GM19438 (cell line): ENCODE results near the gene BID.
A peak's percentile ranks its signal among the peaks of the same experiment; 100 is the strongest.

Experiments
- ATAC-seq: cut with Tn5 transposase; IDR thresholded peaks from one replicate; pipeline ENCODE4 v1.9.1; 2021; ENCODE audit warnings: low read depth; ENCODE audit not compliant: unreplicated experiment

The BID gene

DNA sequence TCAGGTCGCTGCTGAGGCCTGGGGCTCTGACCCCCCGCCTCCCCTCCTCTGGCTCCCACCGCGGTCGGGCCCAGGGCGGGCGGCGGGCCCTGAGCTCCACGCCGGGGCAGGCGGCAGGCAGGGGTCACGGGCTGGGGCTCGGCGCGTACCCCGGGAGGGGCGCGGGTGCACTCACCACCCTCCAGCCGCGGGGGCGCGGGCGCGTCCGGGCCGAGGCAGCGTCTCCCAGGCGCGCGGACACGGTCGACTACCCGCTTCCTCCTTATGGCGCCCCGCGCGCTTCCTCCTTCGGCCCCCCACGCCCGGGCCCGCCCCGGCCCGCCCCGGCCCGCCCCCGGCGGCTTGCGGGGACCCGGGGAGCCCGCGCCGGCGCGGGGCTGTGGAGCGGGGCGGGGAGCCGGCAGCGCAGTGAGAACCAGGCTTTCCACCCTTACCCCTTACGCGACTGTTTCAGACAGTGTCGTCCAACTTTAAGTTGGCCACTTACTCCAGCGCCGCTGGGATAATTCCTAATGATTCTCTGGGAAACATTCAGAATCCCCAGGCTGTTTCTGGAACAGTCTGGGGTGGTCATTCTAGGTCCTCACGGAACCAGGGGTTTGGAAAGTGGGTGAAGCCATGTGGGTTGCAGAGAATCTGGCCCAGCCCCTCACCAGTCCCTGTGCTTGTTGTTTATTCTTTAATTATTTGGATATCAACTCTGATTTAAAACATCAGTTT is at the start of gene BID:
Gene BID, minus strand, starts transcription at position 264 of the 720 bp plus-strand sequence. CDS start 24,353 bp downstream, outside the sequence.
- peak; percentile 27 for ATAC-seq

DNA sequence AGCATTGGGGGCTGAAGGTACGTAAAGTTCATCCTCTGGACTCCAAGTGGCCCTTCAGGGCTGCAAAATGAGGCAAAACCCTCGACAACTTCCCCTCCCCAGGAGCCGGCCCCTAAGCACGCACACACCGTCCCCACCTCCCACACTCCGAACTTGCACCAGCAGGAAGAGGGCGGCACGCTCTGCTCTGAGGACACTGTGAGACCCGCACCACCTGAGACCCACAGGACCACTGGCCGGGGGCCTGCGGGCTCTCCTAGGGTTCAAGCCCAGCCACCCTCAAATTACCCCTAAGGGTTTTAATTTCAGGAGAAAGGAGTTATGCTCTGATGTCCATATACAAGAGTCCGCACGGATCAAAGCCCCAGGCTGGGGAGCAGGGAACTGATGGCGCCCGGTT is 49.7 kb upstream of the BID start:
- no peak for ATAC-seq

- no peak for ATAC-seq
Observed at GRCh38 chr22:17823226-17823625, 49.0 kb upstream of the BID start.

DNA sequence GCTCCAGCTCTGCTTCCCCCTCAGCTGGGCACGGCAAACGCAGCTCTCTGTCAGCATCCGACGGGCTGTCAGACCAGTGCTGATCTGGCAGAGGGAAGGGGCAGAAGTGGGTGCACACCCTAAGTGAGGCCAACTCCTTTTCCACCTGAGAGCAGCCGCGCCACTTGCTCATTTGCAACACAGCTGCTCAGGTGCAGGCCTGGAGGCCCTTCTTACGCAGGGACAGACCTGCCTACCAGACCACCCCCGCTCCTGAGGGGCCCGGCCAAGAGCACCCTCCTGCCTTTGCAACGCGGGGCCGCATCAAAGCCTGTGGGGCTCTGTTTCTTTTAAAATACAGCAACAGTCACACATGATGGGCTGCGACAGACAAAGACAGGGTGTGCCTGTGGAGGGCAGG is 47.8 kb upstream of the BID start:
- no peak for ATAC-seq

DNA sequence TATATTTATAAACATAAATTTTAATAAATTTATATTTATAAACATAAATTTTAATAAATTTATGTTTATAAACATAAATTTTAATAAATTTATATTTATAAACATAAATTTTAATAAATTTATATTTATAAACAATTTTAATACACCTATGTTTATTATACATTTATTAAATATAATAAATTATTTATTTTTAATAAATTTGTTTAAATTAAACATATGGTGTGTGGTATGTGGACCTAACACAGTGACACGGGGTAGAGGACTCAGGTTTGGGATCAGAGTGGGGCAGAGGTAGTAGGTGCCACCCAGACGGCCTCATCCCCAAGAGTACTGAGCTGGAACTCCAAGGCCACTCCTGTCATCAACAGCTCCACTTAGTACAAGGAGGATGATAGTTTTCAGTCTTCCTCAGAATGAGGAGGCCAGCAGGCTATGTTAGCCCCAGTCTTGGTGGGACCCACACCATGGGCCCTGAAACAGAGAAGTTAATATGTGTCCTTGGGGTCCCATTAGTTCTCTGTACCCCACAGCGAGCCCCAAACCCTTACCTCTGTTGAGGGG is 46.7 kb upstream of the BID start:
- ATAC-seq = no peak

DNA sequence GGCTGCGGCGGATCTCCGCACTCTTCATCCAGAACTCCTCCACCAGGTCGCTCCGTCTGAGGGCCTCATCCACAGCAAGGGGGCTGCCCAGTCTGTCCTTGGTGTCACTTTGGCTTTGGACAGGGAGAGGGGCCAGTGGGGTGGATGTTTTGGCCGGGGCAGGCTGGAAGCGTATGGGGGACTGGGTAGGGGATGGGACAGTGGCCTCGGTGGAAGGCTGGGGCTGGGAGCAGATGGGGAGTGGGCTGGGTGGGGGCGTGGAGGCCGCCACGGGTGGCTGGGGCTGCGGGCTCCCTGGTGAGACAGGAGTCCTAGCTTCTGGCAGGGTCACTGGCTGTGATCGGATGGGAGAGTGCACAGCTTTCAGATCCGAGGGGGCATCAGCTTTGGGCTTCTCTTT is 44.4 kb upstream of the BID start:
- ATAC-seq = no peak

DNA sequence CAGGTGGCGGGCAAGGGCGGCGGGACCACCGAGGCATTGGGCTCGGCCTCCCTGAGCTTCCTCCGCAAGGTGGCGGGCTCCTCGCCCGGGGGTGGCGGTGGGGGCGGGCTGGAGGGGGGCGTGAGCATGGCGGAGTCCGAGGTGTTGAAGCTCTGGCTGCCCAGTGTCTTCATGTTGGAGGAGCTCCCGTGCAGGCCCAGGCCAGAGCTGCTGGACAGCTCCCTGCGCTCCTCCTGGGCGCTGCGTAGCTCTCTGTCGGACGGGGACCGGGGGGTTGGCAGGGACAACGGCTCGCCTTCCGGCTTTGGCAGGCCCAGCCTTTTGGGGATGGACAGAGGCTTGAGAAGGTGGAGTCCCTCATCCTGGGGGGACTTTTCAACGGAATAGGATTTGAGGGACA is 43.9 kb upstream of the BID start:
- no peak for ATAC-seq

- no peak for ATAC-seq
Observed at GRCh38 chr22:17817511-17818065, 43.3 kb upstream of the BID start.

GRCh38 chr22:17817079-17817478 is 42.8 kb upstream of the BID start:
- no peak for ATAC-seq

- no peak for ATAC-seq
Observed at GRCh38 chr22:17816649-17817048, 42.4 kb upstream of the BID start.

GRCh38 chr22:17815703-17816254 is 41.5 kb upstream of the BID start:
- ATAC-seq = no peak

GRCh38 chr22:17814830-17815229 is 40.6 kb upstream of the BID start:
- no peak for ATAC-seq

DNA sequence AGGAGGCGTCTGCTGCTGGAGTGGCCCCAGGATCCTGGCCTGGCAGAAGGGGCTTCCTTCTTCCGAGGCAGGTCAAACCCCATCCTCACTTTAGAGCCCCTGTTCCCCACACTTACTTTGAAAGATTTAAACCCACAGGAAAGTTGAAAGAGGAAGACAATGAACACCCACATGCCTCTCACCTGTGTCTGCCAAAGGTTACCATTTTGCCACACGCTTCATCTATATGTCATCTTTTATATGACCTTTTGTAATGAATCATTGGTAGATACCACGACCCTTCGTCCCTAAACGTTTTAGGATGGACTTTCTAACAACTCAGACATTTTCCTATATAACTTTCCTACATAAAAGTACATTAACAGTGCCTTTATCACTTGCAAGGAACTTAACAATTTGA is 39.8 kb upstream of the BID start:
- ATAC-seq = no peak

- ATAC-seq = no peak
Observed at GRCh38 chr22:17811119-17811518, 36.9 kb upstream of the BID start.

DNA sequence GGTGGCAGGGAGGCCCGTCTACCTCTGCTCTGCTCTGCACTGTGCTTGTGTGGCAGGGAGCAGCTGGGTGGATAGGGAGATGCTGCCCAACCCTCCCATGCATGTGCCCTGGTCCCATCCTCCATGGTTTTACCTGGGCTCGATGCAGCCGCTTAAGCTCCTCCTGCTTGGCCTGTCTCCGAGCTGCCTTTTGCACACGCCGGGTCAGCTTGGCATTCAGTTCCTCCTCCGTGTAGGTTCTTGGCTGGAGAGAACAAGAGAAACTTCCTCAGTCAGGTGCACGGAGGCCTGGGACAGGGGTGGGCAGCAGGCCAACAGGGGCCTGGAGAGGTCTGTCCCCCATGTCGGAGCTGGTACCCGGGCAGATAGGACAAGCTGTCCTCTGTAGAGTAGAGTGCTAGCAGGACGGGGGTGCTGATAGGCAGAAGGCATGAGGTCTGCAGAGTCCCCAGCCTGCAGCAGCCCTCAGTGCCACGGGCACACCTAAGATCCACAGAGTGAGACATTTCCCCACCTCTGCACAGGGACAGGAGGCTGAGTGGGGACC is 36.4 kb upstream of the BID start:
- no peak for ATAC-seq

- ATAC-seq = no peak
Observed at GRCh38 chr22:17808693-17809403, 34.6 kb upstream of the BID start.

DNA sequence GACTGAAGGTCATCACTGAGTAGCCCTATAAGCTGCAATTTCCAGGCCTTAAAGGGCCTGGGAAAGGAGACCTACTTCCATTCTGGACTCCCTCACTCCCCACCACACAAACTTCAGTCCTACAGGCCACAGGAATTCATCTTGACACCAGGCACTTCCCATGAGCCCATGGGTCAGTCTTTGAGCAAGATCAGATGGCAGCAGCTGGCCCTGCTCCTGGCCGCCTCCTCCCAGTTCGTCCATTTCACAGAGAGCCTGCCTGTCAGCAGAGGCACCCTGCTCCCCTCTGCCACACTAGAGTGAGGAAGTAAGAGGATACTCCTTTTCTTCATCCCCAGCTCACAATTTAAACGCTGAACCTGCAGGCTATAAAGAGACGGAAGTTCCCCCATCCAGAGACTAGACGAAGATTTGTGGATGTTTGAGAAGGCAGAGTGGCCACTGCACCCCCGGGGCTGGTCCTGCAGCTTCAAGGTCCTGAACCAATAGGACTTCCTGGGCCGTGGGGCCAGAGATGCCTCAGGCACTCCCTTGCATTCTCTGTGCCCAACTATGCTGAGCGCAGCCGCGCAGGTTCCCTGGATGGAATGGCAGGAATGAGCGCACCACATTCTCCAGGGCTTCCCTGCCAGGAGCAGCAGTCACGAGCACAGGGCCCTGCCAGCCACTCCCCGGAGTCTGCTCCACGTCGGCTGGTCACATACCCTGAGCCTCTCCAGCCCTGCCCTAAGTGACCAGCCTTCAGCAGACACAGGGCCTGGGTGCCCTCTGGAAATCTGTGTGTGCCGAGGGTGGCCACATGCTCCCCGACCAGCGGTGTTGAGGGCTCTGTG is 33.5 kb upstream of the BID start:
- no peak for ATAC-seq

DNA sequence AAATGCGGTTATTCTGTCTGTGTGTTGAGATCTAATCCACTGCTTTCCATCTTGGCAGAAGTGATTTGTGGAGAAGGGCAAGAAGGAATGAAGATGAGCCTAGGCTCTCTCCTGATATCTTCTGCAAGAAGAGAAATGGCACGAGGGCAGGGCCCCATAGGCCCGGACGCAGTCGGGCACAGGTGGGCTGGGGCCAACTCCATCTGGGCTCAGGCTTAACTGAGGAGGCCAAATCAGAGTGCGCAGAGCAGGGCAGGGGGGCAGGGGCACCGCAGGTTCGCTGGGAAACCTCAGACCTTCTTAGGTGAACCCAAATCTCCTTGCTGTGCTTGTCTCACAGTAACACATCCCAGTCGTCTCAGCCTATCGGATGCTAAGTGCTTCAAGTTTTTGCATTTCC is 32.8 kb upstream of the BID start:
- no peak for ATAC-seq

DNA sequence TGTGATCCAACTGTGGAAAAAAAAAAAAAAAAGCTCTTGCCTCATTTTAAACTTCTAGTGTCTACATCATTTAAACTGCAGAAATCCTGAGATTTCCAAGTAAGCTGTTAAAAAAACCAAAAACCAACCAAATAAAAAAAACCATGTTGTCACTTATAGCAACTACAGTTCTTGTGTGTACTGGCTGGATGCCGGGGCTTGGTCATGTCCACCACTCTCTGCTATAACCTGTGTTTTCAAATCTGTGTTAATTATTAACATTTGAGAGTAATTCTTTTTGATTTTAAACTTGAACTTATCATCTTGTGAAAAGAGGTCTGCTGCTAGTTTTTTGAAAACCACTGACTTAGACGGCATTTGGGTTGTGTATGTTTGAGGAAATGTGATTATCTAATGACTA is 32.2 kb upstream of the BID start:
- no peak for ATAC-seq
